HG02759 (cell line): Measurements from ENCODE around the gene POLA1.

ENCODE experiments used
- ATAC-seq: cut with Tn5 transposase; IDR thresholded peaks from one replicate; pipeline ENCODE4 v1.9.1; 2021; ENCODE audit warnings: mild to moderate bottlenecking, moderate library complexity; ENCODE audit not compliant: unreplicated experiment

The POLA1 gene

DNA sequence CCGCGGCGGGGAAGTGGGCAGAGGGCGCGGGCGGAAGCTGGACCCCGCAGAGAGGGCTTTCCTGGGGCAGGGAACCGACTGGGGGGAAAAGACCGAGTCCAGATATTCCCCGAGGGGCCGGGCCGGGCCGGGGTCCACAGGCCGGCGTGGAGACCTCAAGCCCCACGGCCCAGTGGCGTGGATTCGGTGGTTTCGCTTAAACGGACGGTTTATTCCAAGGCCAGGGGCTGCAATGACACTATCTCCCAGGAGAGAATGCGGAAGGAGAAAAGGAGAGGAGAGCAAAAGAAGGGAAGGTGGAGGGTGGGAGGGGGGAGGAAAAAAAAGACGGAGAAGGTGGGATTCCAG is 311.3 kb downstream of the POLA1 start:
- no peak for ATAC-seq

DNA sequence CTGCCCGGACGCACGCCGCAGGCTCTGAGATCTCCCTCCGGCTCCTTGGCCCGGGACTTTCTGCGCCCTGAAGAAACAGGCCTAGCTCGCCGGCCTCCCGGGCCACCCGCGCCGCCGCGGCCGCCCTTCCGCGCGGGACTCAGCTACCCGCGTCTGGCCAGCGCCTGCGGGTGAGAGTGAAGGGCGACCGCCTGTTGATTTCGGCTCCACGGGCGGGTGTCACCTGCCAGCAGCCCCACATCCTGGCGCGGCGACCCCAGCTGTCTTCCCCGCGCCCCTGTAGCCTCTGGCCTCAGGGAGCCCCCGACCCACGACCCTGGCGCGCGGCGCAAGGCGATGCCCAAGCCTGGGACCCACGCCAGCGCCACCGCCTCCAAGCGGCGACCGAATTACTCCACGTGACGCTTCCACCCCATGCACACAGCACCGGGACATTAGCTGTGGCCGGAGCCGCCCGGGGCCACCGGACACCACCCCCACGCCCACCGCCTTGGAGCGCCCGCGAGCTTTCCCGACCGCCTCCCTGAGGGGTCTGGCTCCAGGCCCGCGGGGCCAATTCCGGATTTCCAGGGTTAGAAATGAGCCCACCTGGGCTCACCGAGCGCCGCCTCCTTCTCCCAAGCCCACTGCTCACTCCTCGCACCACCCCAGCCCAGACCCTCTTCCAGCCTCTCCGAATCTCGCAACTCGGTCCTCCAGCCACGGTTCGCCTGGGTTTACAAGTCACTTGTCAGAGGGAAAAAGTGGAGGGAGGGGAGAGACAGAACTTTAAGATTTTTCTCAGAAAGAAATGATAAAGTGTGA is 311.9 kb downstream of the POLA1 start:
- no peak for ATAC-seq

GRCh38 chrX:25006586-25007058 is 312.9 kb downstream of the POLA1 start:
- no peak for ATAC-seq

- no peak for ATAC-seq
Observed at GRCh38 chrX:25007059-25008053, 313.6 kb downstream of the POLA1 start.

- ATAC-seq: no peak
Observed at GRCh38 chrX:25009407-25009806, 315.7 kb downstream of the POLA1 start.

DNA sequence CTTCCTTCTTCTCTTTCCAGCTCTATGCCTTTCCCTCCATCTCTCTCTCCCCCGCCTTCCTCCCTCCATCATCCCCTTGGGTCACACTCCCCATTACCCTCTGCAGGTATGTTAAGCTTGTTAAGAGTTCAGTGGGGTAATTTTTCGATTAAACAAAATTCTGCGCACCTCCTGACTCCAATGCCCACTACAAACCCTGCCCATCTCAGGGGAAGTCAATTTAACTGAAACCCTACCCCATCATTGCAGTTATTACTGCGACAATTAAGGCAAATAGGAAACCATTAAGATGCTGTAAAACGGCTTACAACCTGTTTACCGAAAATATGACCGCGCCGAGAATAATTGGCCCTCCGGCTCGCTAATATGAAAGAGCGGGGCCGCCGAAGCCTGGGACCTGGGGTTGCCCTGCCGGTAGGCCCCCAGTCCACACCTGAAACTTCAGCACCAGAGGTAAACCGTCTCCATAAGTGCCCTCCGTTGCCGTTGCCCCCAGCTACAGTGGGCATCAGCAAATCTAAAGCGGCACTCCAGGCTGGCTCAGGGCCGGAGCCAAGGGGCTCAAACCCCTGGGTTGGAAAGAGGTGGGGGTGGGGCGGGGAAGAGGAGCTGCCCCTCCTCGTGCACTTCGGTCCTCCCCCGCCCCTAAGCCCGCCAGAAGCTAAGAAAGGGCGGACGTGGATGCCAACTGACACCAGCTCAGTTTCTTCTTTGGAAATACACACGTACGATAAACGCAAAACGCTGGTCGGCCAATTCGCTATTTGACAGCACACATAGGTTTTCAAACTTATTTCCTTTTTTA is 317.3 kb downstream of the POLA1 start:
- no peak for ATAC-seq

GRCh38 chrX:25011589-25012432 is 318.1 kb downstream of the POLA1 start:
- ATAC-seq: no peak

- ATAC-seq: no peak
Observed at GRCh38 chrX:25012433-25012735, 318.7 kb downstream of the POLA1 start.

DNA sequence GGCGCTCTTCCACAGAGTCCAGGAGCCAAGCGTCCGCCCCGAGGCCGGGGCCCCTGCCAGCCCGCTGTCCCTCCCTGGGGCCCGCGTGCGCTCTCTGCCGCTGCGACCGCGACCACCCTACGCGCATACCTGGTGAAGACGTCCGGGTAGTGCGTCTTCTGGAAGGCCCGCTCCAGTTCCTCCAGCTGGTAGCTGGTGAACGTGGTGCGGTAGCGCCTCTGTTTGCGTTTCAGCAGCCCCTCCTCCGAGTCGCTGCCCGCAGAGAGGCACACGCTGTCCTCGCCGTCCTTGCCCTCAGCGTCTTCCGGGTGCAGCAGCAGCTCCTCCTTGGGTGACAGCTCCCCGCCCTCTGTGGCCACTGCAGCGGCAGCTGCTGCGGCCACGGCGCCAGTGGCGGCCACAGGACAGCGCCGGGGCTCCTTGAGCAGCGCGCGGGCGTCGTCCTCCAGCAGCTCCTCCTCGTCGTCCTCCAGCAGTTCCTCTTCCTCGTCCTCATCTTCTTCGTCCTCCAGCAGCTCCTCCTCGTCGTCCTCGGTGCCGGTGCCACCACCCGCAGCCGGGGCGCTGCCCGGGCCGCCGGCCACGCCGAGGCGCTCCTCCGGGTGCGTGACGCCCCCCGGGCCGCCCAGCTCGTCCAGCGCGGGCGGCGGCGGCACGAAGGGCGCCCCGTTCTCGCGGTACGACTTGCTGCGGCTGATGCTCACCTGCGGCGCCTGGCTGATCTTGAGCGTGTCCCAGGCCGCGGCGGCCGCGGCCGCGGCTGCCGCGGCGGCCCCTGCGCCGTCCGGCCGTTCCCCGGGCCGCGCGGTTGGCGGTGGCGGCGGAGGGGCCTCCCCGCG is 319.3 kb downstream of the POLA1 start:
- ATAC-seq: peak; percentile 10

DNA sequence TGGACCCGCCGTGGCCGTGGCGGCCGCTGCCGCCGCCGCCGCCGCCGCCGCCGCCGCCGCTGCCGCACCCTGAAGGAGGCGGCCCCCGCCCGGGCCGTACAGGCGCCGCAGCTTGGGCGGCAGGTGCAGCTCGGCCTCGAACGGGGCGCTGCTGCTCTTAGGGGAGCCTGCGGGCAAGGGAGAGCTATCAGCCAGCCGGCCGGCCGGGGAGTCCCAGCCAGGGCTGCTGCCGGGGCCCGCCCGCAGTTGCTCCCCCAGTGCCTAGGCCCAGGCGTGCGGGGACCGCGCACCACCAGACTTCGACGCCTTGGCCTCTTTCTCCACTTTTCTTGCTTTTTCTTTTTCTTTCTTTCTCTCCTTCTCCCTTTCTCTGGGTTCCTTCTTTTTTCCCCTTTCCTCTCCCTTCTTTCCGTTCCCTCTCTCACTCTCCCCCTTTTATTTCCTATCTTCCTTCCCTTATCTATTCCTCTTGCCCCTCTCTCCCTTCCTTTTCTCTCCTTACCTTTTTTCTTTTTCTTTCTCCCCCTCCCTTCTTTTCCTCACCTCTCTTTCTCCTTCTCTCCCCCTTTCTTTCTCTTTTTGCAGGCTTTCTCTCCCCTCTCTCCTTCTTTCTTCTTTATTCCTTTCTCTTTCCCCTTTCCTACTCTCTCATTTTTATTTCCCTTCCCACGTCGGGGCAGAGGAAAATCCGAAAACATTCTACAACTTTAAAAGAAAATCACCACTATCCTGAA is 320.1 kb downstream of the POLA1 start:
- ATAC-seq: peak; percentile 54

DNA sequence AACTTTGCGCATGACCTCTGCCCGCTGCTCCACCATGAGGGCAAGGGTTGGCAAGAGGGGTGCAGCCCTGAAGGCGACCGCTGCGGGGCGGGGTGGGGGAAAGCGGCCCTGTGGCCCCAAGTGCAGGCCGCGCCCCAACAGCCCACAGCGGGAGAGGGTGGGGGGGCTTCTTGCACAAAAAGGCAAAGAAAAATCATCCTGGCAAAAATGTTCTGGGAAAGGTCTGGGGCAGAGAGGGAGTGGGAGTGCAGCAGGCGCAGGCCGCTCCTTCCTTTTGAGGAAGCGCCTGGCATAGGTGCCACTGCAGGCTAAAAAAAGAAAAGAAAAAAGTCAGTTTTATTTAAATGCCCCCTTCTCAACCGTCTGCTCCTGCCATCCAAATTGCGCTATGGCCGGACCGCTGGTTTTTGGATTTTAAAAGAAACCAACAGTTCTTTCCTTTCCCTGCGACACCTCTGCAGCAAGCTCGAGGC is 320.7 kb downstream of the POLA1 start:
- ATAC-seq: no peak

DNA sequence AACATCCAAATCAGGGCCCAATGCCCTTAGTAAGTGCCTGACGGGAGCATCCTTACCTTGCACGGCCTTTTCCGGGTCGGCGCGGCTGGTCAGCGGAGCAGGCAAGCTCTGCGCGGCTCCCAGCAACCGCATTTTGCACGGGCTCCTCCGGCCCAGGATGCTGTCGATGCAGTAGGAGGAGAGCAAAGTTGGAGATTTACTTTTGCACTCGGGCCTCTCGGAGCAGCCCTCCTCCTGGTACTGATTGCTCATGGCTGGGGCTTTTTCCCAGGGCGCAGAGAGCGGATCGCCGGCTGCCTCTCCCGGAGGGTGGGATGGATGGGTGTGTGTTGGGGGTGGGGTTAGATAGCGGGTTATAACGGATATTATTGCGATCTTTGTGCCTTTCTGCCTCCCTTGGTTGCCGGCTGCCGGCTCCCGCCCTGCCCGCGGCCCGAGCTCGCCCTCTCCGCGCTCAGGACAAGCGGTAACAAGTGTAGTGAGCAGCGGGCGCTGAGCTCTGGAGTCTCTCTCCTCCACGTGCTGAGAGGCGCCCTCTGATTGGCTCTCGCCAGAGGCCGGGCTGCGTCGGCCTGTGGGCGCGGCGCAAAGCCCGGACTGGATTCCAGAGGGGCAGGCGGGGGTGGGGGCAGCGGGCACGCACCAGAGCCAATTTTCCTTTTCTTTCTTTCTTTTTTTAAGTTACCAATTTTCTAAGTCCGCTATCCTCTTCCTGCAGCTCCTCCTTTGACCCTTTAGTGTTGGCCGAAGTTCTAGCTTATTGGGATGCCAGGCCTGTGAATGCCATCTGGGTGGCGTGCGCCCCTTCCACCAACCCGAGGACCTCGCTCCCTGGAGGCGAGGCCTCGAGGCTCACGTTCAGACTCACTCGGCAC is 322.0 kb downstream of the POLA1 start, which contains the start of gene ARX:
Gene ARX (minus strand): TSS at position 480 of the 875 bp plus-strand sequence. CDS start 228 bp downstream, at position 252.
- ATAC-seq: peak; percentile 68

DNA sequence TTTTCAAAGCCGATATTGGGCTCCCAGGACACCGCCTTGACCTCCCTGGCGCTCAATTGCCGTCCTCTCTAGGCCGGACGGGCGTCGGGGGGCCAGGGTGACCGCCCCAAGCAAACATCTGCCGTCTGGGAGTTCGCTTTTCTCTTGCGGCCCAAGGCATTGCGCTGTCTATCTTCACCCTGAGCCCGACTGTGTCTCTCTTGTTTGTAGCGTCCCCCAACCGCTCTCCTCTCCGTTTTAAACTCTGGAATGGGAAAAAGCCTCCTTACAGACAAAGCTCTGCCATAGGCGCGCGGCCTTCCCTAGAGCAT is 322.6 kb downstream of the POLA1 start:
- ATAC-seq: no peak

GRCh38 chrX:25016938-25017598 is 323.4 kb downstream of the POLA1 start:
- no peak for ATAC-seq

GRCh38 chrX:25017667-25018247 is 324.0 kb downstream of the POLA1 start:
- ATAC-seq: no peak

DNA sequence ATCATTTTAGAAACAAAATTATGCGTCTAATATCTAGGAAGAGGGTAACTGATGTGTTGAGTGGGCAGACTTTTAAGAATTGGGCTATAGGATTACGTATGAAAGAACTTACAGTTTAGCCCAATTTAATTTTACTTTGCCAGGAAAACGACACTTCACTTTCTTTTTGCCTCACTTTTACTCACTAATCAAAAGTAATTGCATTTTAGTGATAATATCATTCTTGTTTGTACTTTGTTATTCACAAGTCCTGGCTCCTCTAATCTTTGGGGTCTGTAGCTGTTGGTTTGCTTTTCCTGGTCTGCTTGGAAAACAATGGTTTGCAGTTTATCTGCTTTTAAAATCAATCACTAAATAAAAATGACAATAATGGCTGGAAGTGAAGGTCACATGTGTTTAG is 325.0 kb downstream of the POLA1 start:
- no peak for ATAC-seq
